ENCODE measurements around the gene DDB1. TPM values are rescaled to one million over a fixed set of nuclear protein-coding genes. Genes with fewer than 3 reads are reported as not detected.
"Not testable (repeated sequence)": the region's sequence is repeated elsewhere in the genome, so short reads cannot be mapped to it uniquely, and the experiment has no call there.

The DDB1 gene
- total RNA-seq, 4 donors from 2014 or later, result 175 to 215 (median 189) TPM

DNA sequence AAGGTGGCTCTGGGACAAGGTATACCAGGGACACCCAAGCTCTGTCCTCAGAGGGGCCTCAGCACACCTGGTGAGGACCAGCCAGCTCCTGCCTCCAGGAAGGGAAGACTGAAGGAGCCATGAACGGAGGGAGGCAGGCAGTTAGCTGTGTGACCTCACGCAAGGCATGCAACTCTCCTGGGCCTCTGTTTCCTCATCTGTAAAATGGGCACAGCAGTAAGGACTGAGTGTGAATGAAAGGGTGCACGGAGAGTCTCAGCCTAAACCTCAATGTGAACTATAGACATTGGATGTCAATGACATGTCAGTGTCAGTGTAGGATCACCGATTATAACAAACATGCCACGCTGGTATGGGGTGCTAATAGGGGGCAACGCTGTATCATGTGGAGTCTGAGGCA, 73.5 kb downstream of the DDB1 start:
- Histone ChIP-seq H3K4me1 (no peaks in the 10 kb centered on the region), H3K27ac (no peak overlapping the region), H3K4me3 (no peak overlapping the region), H3K27me3 (no peaks in the 10 kb centered on the region), H3K9me3 (no peaks in the 10 kb centered on the region), H3K36me3 (no peaks in the 10 kb centered on the region)
- DNase-seq (no peak), ATAC-seq (no peak)
- intact Hi-C loops (cut with DNase I; ENCODE audit: low total_unique reads) (no loop called here), in situ Hi-C loops (cut with MboI; ENCODE audit: low sequenced_read_pairs in 4 of 4) (no loop called here)
- no peak for TF ChIP-seq POLR2A (IDR thresholded peaks at IDR 0.05)
- TF ChIP-seq, protein P1, sequence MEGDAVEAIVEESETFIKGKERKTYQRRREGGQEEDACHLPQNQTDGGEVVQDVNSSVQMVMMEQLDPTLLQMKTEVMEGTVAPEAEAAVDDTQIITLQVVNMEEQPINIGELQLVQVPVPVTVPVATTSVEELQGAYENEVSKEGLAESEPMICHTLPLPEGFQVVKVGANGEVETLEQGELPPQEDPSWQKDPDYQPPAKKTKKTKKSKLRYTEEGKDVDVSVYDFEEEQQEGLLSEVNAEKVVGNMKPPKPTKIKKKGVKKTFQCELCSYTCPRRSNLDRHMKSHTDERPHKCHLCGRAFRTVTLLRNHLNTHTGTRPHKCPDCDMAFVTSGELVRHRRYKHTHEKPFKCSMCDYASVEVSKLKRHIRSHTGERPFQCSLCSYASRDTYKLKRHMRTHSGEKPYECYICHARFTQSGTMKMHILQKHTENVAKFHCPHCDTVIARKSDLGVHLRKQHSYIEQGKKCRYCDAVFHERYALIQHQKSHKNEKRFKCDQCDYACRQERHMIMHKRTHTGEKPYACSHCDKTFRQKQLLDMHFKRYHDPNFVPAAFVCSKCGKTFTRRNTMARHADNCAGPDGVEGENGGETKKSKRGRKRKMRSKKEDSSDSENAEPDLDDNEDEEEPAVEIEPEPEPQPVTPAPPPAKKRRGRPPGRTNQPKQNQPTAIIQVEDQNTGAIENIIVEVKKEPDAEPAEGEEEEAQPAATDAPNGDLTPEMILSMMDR (IDR thresholded peaks at IDR 0.05 in 4 of 5, conservative IDR thresholded peaks at IDR 0.05 in 1 of 5), result no peak

DNA sequence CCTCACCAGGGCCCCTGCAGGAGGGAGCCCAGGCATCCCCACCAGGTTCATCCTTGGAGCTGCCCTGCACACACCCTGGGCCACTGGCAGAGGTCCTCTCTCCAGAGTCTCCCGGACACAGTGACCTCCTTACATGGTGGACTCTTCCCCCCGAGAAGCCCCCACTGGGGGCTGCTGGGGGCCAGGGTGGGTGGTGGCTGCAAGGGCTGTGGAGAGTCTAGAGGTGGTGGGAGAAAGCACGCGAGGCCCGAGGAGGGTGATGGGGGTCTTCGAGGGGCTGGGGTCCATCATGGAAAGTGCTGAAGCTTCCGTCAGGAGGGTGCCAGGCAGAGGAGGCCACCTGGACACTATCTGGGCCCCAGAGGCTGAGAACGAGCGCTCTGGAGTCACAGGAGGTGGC, 74.4 kb downstream of the DDB1 start:
- H3K4me3 ChIP-seq, result no peak overlapping the region
- intact Hi-C loops (cut with DNase I; ENCODE audit: low total_unique reads), result no loop called here
- H3K27ac ChIP-seq, result no peak overlapping the region
- in situ Hi-C loops (cut with MboI; ENCODE audit: low sequenced_read_pairs in 4 of 4), result no loop called here
- no peaks in the 10 kb centered on the region for H3K9me3 ChIP-seq
- H3K4me1 ChIP-seq, result no peaks in the 10 kb centered on the region
- TF ChIP-seq, protein P1 (IDR thresholded peaks at IDR 0.05 in 4 of 5, conservative IDR thresholded peaks at IDR 0.05 in 1 of 5), result no peak
- no peak for TF ChIP-seq POLR2A (IDR thresholded peaks at IDR 0.05)
- H3K27me3 ChIP-seq, result no peaks in the 10 kb centered on the region
- DNase-seq, result no peak
- no peaks in the 10 kb centered on the region for H3K36me3 ChIP-seq
- ATAC-seq, result no peak

DNA sequence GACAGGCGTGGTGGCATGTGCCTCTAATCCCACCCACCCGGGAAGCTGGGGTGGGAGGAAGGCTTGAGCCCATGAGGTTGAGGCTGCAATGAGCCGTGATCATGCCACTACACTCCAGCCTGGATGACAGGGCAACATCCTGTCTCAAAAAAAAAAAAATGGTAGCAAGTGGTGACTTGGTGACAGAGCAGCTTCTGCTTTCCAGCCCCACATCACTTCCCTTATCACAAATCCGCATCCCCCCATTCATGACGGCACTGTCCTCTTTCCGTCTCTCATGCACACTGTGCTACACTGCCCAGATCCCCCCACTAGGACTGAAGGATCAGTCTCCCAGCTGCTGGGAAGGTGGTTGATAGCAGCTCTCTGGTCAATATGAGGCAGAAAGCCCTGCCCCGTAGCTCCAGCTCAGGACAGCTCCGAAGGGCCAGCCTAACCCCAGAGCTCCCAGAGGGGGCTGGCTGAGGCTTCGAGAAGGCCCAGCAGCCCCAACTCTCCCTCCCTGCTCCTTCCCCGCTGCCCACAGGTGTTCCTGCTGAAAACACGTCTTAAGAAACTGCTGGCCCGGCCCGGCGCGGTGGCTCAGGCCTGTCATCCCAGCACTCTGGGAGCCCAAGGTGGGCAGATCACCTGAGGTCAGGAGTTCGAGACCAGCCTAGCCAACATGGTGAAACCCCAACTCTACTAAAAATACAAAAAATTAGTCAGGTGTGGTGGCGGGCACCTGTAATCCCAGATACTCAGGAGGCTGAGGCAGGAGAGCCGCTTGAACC, 76.0 kb downstream of the DDB1 start:
- no peaks in the 10 kb centered on the region for H3K27me3 ChIP-seq
- no peaks in the 10 kb centered on the region for H3K9me3 ChIP-seq
- H3K4me1 ChIP-seq, result no peaks in the 10 kb centered on the region
- DNase-seq (no peak), ATAC-seq (no peak)
- H3K36me3 ChIP-seq, result no peaks in the 10 kb centered on the region
- intact Hi-C loops (cut with DNase I; ENCODE audit: low total_unique reads) (no loop called here), in situ Hi-C loops (cut with MboI; ENCODE audit: low sequenced_read_pairs in 4 of 4) (no loop called here)
- H3K4me3 ChIP-seq, result no peak overlapping the region
- TF ChIP-seq, protein P1 (IDR thresholded peaks at IDR 0.05 in 4 of 5, conservative IDR thresholded peaks at IDR 0.05 in 1 of 5), result no peak
- TF ChIP-seq POLR2A (IDR thresholded peaks at IDR 0.05), result no peak
- H3K27ac ChIP-seq, result no peak overlapping the region

DNA sequence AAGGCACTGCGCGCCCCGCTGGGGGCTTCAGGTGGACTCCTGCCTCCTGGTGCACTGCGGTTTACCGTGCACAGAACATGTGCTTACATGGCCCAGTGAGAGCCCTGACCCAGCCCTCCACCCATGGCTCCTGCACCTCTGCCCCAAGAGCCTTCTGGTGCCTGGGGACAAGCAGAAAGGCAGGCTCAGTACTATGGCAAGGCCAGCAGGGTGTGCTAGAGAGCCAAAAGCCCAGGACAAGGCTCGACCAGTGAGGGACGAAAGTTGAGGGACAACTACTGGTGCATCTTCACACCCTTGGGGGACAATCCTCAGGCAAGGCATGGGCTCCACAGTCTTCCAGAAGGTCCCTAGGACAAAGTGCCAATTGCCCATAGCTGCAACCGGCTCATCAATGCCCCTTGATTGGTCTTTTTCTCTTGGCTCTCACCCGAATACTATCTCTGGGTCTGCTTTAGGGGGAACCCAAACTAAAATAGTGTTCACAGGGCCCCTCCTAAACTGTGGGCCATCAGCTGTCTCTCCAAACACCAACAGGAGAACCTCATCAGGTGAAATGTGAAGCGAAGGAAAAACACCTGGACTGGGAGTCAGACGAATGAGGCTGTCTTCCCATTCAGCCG, 78.4 kb downstream of the DDB1 start:
- in situ Hi-C loops (cut with MboI; ENCODE audit: low sequenced_read_pairs in 4 of 4), result no loop called here

DNA sequence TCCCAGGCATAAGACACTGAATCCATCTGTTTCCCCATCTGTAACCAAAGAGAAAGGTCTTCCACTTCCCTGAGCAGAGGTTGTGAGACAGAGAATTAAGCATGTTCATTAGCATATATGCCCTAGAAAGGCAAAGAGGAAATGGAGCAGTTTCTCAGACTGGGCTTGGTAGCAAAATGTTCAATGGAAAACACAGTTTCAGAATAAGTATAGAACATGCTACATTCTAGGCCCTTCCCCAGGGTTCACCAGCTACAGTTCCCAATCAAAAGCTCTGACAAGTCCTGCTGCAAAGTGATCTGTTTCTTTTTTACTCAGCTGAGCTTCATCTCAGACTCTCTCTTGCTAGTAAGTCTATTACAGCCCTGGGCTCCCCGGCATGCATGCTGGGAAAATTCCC, 80.6 kb downstream of the DDB1 start:
- in situ Hi-C loops (cut with MboI; ENCODE audit: low sequenced_read_pairs in 4 of 4); DNase-seq; H3K4me3 ChIP-seq; H3K9me3 ChIP-seq; H3K4me1 ChIP-seq; H3K36me3 ChIP-seq; intact Hi-C loops (cut with DNase I; ENCODE audit: low total_unique reads); H3K27ac ChIP-seq; ATAC-seq; H3K27me3 ChIP-seq: not testable (repeated sequence)

More for the DNA sequence above, 78.4 kb downstream of the DDB1 start:
- Histone ChIP-seq H3K4me1 (no peaks in the 10 kb centered on the region), H3K27me3 (no peaks in the 10 kb centered on the region), H3K36me3 (no peaks in the 10 kb centered on the region), H3K4me3 (no peak overlapping the region), H3K9me3 (no peaks in the 10 kb centered on the region), H3K27ac (no peak overlapping the region)
- DNase-seq (peak; percentile 10 to 18), ATAC-seq (peak in 1 of 2 donors; percentile 56)
- no peak for TF ChIP-seq POLR2A (IDR thresholded peaks at IDR 0.05)
- TF ChIP-seq, protein P1 (IDR thresholded peaks at IDR 0.05 in 4 of 5, conservative IDR thresholded peaks at IDR 0.05 in 1 of 5), result peak; percentile 20 to 71 (median 53)
- intact Hi-C loops (cut with DNase I; ENCODE audit: low total_unique reads), result no loop called here

DNA sequence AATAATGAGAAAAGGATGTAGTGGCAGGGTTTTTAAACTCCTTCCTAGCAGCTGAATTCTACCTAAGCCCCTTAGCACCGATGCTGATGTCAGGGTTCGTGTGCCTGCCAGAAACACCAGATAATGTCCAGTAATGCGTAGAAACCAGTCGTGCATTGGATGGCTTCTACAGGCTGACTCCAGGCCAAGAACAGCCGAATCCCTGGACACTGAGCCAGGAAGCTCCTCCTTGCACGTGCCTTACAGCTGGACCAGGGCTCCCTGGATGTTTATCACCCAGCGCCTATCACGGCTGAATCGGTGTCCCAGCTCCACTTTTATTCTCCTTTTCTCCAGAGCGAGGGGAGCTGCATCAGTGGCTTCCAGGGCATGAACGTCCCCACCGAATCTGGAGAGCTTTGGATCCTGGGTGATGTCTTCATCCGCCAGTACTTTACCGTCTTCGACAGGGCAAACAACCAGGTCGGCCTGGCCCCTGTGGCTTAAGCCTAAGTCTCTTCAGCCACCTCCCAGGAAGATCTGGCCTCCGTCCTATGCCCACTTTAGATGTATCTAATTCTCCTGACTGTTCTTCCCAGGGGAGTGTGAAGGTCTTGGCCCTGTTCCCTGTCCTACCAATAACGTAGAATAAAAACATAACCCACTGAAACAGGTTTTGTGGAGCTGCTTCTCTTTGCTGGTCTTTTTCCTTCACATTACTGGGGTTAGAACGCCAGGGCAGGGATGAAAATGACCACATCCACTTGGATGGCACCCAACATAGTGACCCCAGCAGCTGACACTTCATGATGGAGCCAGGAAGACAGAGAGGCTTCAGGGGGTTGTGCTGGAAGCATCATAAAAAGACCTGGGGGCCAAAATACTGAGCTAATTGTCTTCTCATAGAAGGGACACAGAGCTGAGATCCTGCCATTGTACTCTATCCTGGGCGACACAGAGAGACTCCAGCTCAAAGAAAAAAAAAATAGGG, 81.8 kb downstream of the DDB1 start:
- ATAC-seq (peak in 1 of 2 donors; percentile 68), DNase-seq (peak in 1 of 2 donors; percentile 36)
- H3K9me3 ChIP-seq; in situ Hi-C loops (cut with MboI; ENCODE audit: low sequenced_read_pairs in 4 of 4); H3K4me3 ChIP-seq; H3K4me1 ChIP-seq; H3K36me3 ChIP-seq; H3K27me3 ChIP-seq; intact Hi-C loops (cut with DNase I; ENCODE audit: low total_unique reads); H3K27ac ChIP-seq: not testable (repeated sequence)

Data from gastrocnemius medialis (tissue), 4 donors.